ENCODE data around the gene WSB1. TPM values are rescaled to one million over a fixed set of nuclear protein-coding genes. Genes with fewer than 3 reads are reported as not detected.

Gene WSB1
- total and polyA plus RNA-seq, 2 experiments from 2014 or later: 101 to 108 TPM

DNA sequence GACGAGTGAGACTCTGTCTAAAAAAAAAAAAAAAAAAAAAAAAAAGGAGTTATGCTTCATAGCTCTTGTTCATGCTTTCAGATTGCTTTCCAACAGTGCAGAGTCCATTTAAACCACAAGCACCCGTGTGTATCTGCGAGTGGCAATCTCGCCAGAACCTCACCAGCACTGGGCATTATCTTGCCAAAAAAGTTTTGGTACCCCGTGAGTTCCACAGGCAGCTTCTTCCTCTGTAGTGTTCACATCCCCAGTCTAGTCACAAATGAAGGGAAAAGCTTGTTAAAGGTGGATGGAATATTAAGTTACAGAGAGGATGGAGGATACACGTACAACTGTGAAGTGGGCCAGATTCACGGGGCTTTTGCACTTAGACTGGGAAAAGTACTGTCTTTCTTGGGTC is 33.5 kb downstream of the WSB1 start (continued):
- TF ChIP-seq, protein P1, sequence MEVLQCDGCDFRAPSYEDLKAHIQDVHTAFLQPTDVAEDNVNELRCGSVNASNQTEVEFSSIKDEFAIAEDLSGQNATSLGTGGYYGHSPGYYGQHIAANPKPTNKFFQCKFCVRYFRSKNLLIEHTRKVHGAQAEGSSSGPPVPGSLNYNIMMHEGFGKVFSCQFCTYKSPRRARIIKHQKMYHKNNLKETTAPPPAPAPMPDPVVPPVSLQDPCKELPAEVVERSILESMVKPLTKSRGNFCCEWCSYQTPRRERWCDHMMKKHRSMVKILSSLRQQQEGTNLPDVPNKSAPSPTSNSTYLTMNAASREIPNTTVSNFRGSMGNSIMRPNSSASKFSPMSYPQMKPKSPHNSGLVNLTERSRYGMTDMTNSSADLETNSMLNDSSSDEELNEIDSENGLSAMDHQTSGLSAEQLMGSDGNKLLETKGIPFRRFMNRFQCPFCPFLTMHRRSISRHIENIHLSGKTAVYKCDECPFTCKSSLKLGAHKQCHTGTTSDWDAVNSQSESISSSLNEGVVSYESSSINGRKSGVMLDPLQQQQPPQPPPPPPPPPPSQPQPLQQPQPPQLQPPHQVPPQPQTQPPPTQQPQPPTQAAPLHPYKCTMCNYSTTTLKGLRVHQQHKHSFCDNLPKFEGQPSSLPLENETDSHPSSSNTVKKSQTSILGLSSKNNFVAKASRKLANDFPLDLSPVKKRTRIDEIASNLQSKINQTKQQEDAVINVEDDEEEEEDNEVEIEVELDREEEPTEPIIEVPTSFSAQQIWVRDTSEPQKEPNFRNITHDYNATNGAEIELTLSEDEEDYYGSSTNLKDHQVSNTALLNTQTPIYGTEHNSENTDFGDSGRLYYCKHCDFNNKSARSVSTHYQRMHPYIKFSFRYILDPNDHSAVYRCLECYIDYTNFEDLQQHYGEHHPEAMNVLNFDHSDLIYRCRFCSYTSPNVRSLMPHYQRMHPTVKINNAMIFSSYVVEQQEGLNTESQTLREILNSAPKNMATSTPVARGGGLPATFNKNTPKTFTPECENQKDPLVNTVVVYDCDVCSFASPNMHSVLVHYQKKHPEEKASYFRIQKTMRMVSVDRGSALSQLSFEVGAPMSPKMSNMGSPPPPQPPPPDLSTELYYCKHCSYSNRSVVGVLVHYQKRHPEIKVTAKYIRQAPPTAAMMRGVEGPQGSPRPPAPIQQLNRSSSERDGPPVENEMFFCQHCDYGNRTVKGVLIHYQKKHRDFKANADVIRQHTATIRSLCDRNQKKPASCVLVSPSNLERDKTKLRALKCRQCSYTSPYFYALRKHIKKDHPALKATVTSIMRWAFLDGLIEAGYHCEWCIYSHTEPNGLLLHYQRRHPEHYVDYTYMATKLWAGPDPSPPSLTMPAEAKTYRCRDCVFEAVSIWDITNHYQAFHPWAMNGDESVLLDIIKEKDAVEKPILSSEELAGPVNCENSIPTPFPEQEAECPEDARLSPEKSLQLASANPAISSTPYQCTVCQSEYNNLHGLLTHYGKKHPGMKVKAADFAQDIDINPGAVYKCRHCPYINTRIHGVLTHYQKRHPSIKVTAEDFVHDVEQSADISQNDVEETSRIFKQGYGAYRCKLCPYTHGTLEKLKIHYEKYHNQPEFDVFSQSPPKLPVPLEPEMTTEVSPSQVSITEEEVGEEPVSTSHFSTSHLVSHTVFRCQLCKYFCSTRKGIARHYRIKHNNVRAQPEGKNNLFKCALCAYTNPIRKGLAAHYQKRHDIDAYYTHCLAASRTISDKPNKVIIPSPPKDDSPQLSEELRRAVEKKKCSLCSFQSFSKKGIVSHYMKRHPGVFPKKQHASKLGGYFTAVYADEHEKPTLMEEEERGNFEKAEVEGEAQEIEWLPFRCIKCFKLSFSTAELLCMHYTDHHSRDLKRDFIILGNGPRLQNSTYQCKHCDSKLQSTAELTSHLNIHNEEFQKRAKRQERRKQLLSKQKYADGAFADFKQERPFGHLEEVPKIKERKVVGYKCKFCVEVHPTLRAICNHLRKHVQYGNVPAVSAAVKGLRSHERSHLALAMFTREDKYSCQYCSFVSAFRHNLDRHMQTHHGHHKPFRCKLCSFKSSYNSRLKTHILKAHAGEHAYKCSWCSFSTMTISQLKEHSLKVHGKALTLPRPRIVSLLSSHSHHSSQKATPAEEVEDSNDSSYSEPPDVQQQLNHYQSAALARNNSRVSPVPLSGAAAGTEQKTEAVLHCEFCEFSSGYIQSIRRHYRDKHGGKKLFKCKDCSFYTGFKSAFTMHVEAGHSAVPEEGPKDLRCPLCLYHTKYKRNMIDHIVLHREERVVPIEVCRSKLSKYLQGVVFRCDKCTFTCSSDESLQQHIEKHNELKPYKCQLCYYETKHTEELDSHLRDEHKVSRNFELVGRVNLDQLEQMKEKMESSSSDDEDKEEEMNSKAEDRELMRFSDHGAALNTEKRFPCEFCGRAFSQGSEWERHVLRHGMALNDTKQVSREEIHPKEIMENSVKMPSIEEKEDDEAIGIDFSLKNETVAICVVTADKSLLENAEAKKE (CRISPR knock-in tag; IDR thresholded peaks at IDR 0.05): no peak
- TF ChIP-seq, protein P2, sequence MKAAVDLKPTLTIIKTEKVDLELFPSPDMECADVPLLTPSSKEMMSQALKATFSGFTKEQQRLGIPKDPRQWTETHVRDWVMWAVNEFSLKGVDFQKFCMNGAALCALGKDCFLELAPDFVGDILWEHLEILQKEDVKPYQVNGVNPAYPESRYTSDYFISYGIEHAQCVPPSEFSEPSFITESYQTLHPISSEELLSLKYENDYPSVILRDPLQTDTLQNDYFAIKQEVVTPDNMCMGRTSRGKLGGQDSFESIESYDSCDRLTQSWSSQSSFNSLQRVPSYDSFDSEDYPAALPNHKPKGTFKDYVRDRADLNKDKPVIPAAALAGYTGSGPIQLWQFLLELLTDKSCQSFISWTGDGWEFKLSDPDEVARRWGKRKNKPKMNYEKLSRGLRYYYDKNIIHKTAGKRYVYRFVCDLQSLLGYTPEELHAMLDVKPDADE (IDR thresholded peaks at IDR 0.05): no peak
- TF ChIP-seq, protein P3, sequence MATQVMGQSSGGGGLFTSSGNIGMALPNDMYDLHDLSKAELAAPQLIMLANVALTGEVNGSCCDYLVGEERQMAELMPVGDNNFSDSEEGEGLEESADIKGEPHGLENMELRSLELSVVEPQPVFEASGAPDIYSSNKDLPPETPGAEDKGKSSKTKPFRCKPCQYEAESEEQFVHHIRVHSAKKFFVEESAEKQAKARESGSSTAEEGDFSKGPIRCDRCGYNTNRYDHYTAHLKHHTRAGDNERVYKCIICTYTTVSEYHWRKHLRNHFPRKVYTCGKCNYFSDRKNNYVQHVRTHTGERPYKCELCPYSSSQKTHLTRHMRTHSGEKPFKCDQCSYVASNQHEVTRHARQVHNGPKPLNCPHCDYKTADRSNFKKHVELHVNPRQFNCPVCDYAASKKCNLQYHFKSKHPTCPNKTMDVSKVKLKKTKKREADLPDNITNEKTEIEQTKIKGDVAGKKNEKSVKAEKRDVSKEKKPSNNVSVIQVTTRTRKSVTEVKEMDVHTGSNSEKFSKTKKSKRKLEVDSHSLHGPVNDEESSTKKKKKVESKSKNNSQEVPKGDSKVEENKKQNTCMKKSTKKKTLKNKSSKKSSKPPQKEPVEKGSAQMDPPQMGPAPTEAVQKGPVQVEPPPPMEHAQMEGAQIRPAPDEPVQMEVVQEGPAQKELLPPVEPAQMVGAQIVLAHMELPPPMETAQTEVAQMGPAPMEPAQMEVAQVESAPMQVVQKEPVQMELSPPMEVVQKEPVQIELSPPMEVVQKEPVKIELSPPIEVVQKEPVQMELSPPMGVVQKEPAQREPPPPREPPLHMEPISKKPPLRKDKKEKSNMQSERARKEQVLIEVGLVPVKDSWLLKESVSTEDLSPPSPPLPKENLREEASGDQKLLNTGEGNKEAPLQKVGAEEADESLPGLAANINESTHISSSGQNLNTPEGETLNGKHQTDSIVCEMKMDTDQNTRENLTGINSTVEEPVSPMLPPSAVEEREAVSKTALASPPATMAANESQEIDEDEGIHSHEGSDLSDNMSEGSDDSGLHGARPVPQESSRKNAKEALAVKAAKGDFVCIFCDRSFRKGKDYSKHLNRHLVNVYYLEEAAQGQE (IDR thresholded peaks at IDR 0.05; ENCODE audit: unreplicated experiment): no peak

DNA sequence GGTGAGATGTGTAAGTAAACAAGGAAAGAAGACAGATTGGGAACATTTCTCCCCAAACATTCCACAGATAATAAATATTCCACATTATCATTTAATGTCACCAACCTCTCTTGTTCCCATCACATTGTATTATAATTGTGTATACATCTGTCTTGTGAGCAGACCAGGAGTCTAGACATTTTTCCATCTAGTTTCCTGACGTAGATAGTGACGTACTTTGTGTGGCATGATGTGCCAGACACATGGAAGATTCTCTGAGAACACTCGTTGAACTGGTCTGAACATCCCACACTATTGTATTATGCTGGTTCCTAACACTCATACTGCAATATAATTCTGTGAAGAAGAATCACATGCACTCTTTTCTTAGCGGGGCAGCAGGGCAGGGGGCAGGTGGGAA is 34.0 kb downstream of the WSB1 start:
- Mint-ChIP-seq H3K27me3 (ENCODE audit: insufficient read depth, low read depth, poor library complexity) (peaks cover 5% of the 10 kb centered on the region), H3K9me3 (no peaks in the 10 kb centered on the region; the same call in 2 of the 3 replicates), H3K36me3 (ENCODE audit: low read depth) (no peaks in the 10 kb centered on the region; the same call in 2 of the 3 replicates), H3K27ac (no peak overlapping the region), H3K4me3 (no peak overlapping the region), H3K4me1 (peaks cover 30% of the 10 kb centered on the region)
- no peaks in the 10 kb centered on the region for H3K27me3 ChIP-seq (ENCODE audit: insufficient read depth)
- no peaks in the 10 kb centered on the region for H3K9me2 ChIP-seq (ENCODE audit: insufficient read depth)
- no peak overlapping the region for H3K27ac ChIP-seq (ENCODE audit: low read depth)
- no peak overlapping the region for H2AFZ ChIP-seq
- peaks cover 14% of the 10 kb centered on the region for H3K4me1 ChIP-seq (ENCODE audit: insufficient read depth)
- 0 out of 2 replicates have a peak, but pooled peaks cover 3% of the 10 kb centered on the region for H3F3A ChIP-seq (replicated peaks; ENCODE audit: low read depth)
- no peak overlapping the region for H3K4me2 ChIP-seq
- no peaks in the 10 kb centered on the region for H3K36me3 ChIP-seq (ENCODE audit: insufficient read depth)
- no peak for ATAC-seq
- H3K4me3 ChIP-seq: no peak overlapping the region
- H4K20me1 ChIP-seq (replicated peaks; ENCODE audit: insufficient read depth): no peaks in the 10 kb centered on the region
- no peak for DNase-seq (ENCODE audit: low spot score)
- no peaks in the 10 kb centered on the region for H3K79me2 ChIP-seq (replicated peaks; ENCODE audit: insufficient read depth)
- TF ChIP-seq, protein P4, sequence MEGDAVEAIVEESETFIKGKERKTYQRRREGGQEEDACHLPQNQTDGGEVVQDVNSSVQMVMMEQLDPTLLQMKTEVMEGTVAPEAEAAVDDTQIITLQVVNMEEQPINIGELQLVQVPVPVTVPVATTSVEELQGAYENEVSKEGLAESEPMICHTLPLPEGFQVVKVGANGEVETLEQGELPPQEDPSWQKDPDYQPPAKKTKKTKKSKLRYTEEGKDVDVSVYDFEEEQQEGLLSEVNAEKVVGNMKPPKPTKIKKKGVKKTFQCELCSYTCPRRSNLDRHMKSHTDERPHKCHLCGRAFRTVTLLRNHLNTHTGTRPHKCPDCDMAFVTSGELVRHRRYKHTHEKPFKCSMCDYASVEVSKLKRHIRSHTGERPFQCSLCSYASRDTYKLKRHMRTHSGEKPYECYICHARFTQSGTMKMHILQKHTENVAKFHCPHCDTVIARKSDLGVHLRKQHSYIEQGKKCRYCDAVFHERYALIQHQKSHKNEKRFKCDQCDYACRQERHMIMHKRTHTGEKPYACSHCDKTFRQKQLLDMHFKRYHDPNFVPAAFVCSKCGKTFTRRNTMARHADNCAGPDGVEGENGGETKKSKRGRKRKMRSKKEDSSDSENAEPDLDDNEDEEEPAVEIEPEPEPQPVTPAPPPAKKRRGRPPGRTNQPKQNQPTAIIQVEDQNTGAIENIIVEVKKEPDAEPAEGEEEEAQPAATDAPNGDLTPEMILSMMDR (conservative IDR thresholded peaks at IDR 0.05; ENCODE audit: low read depth in 2 of 2): no peak
- TF ChIP-seq POLR2AphosphoS5 (IDR thresholded peaks at IDR 0.05; ENCODE audit: low read depth) (no peak), EZH2phosphoT487 (IDR thresholded peaks at IDR 0.05; ENCODE audit: unreplicated experiment) (no peak), JUNB (IDR thresholded peaks at IDR 0.05; ENCODE audit: unreplicated experiment) (no peak), STAT1 (IDR thresholded peaks at IDR 0.05; ENCODE audit: unreplicated experiment) (no peak), ZNF114 (CRISPR knock-in tag; IDR thresholded peaks at IDR 0.05) (no peak)
- TF ChIP-seq, protein P3 (IDR thresholded peaks at IDR 0.05; ENCODE audit: unreplicated experiment): no peak

All from GM23338 (cell line).